ENCODE measurements around the gene ELMOD3.
A peak's percentile ranks its signal among the peaks of the same experiment; 100 is the strongest.
"Not testable (repeated sequence)": the region's sequence is repeated elsewhere in the genome, so short reads cannot be mapped to it uniquely, and the experiment has no call there.

The ELMOD3 gene

GRCh38 chr2:85413592-85414420 lies 59.2 kb downstream of the ELMOD3 start:
- peak overlapping the region; percentile 61 for H3K9ac ChIP-seq (ENCODE audit: low read depth, low read length)
- H3K4me3 ChIP-seq (ENCODE audit: low read length): peak overlapping the region; percentile 65
- peak overlapping the region; percentile 77 for H3K4me2 ChIP-seq (ENCODE audit: low read length)
- peaks cover 24% of the 10 kb centered on the region for H3K4me1 ChIP-seq (ENCODE audit: control insufficient read depth, insufficient read depth, low read length)
- no peaks in the 10 kb centered on the region for H3K27me3 ChIP-seq (ENCODE audit: control insufficient read depth, insufficient read depth, low read length)
- H3K36me3 ChIP-seq (ENCODE audit: insufficient read depth, low read length): no peaks in the 10 kb centered on the region
- no peaks in the 10 kb centered on the region for H3K9me3 ChIP-seq (replicated peaks; ENCODE audit: low read length)

- not testable (repeated sequence) for H3K27me3 ChIP-seq (ENCODE audit: control insufficient read depth, insufficient read depth, low read length); H3K9me3 ChIP-seq (replicated peaks; ENCODE audit: low read length); H3K9ac ChIP-seq (ENCODE audit: low read depth, low read length); H3K4me2 ChIP-seq (ENCODE audit: low read length); H3K4me3 ChIP-seq (ENCODE audit: low read length); H3K36me3 ChIP-seq (ENCODE audit: insufficient read depth, low read length)
- peaks cover 30% of the 10 kb centered on the region for H3K4me1 ChIP-seq (ENCODE audit: control insufficient read depth, insufficient read depth, low read length)
Measured at GRCh38 chr2:85414421-85414759, 59.8 kb downstream of the ELMOD3 start.

- Histone ChIP-seq H3K4me3 (ENCODE audit: low read length) (no peak overlapping the region), H3K4me1 (ENCODE audit: control insufficient read depth, insufficient read depth, low read length) (peaks cover 32% of the 10 kb centered on the region), H3K36me3 (ENCODE audit: insufficient read depth, low read length) (no peaks in the 10 kb centered on the region), H3K9ac (ENCODE audit: low read depth, low read length) (no peak overlapping the region), H3K27me3 (ENCODE audit: control insufficient read depth, insufficient read depth, low read length) (no peaks in the 10 kb centered on the region), H3K4me2 (ENCODE audit: low read length) (no peak overlapping the region), H3K9me3 (replicated peaks; ENCODE audit: low read length) (no peaks in the 10 kb centered on the region)
Measured at GRCh38 chr2:85414761-85415553, 60.4 kb downstream of the ELMOD3 start.

GRCh38 chr2:85415980-85416650 lies 61.5 kb downstream of the ELMOD3 start:
- H3K4me1 ChIP-seq (ENCODE audit: control insufficient read depth, insufficient read depth, low read length): peaks cover 31% of the 10 kb centered on the region
- no peaks in the 10 kb centered on the region for H3K9me3 ChIP-seq (replicated peaks; ENCODE audit: low read length)
- H3K4me3 ChIP-seq (ENCODE audit: low read length): no peak overlapping the region
- H3K9ac ChIP-seq (ENCODE audit: low read depth, low read length): no peak overlapping the region
- no peak overlapping the region for H3K4me2 ChIP-seq (ENCODE audit: low read length)
- no peaks in the 10 kb centered on the region for H3K27me3 ChIP-seq (ENCODE audit: control insufficient read depth, insufficient read depth, low read length)
- no peaks in the 10 kb centered on the region for H3K36me3 ChIP-seq (ENCODE audit: insufficient read depth, low read length)

- no peaks in the 10 kb centered on the region for H3K36me3 ChIP-seq (ENCODE audit: insufficient read depth, low read length)
- H3K4me3 ChIP-seq (ENCODE audit: low read length): peak within 1 kb of the TSS; percentile 87
- peaks cover 40% of the 10 kb centered on the region for H3K4me1 ChIP-seq (ENCODE audit: control insufficient read depth, insufficient read depth, low read length)
- no peaks in the 10 kb centered on the region for H3K9me3 ChIP-seq (replicated peaks; ENCODE audit: low read length)
- peak within 1 kb of the TSS; percentile 92 for H3K9ac ChIP-seq (ENCODE audit: low read depth, low read length)
- H3K4me2 ChIP-seq (ENCODE audit: low read length): peak within 1 kb of the TSS; percentile 94
- H3K27me3 ChIP-seq (ENCODE audit: control insufficient read depth, insufficient read depth, low read length): no peaks in the 10 kb centered on the region
Measured at GRCh38 chr2:85418132-85419008, 63.8 kb downstream of the ELMOD3 start, which contains the start of gene SH2D6. TSS of gene SH2D6 (plus strand) at chr2:85418714. CDS start at chr2:85429466, 10,752 bp downstream.

- H3K4me3 ChIP-seq (ENCODE audit: low read length): peak overlapping the region; percentile 87
- peaks cover 37% of the 10 kb centered on the region for H3K4me1 ChIP-seq (ENCODE audit: control insufficient read depth, insufficient read depth, low read length)
- no peaks in the 10 kb centered on the region for H3K27me3 ChIP-seq (ENCODE audit: control insufficient read depth, insufficient read depth, low read length)
- H3K4me2 ChIP-seq (ENCODE audit: low read length): peak overlapping the region; percentile 94
- peak overlapping the region; percentile 92 for H3K9ac ChIP-seq (ENCODE audit: low read depth, low read length)
- H3K36me3 ChIP-seq (ENCODE audit: insufficient read depth, low read length): no peaks in the 10 kb centered on the region
- H3K9me3 ChIP-seq (replicated peaks; ENCODE audit: low read length): no peaks in the 10 kb centered on the region
Measured at GRCh38 chr2:85419009-85419675, 64.6 kb downstream of the ELMOD3 start.

- H3K9me3 ChIP-seq (replicated peaks; ENCODE audit: low read length): no peaks in the 10 kb centered on the region
- H3K4me2 ChIP-seq (ENCODE audit: low read length): peak overlapping the region; percentile 67
- peak overlapping the region; percentile 28 for H3K4me3 ChIP-seq (ENCODE audit: low read length)
- H3K4me1 ChIP-seq (ENCODE audit: control insufficient read depth, insufficient read depth, low read length): peaks cover 36% of the 10 kb centered on the region
- no peaks in the 10 kb centered on the region for H3K27me3 ChIP-seq (ENCODE audit: control insufficient read depth, insufficient read depth, low read length)
- H3K9ac ChIP-seq (ENCODE audit: low read depth, low read length): peak overlapping the region; percentile 47
- no peaks in the 10 kb centered on the region for H3K36me3 ChIP-seq (ENCODE audit: insufficient read depth, low read length)
Measured at GRCh38 chr2:85420536-85421259, 66.1 kb downstream of the ELMOD3 start.

- Histone ChIP-seq H3K27me3 (ENCODE audit: control insufficient read depth, insufficient read depth, low read length) (no peaks in the 10 kb centered on the region), H3K9ac (ENCODE audit: low read depth, low read length) (peak overlapping the region; percentile 47), H3K4me3 (ENCODE audit: low read length) (no peak overlapping the region), H3K4me1 (ENCODE audit: control insufficient read depth, insufficient read depth, low read length) (peaks cover 36% of the 10 kb centered on the region), H3K36me3 (ENCODE audit: insufficient read depth, low read length) (no peaks in the 10 kb centered on the region), H3K4me2 (ENCODE audit: low read length) (peak overlapping the region; percentile 67), H3K9me3 (replicated peaks; ENCODE audit: low read length) (no peaks in the 10 kb centered on the region)
Measured at GRCh38 chr2:85421260-85422071, 66.9 kb downstream of the ELMOD3 start.

- no peaks in the 10 kb centered on the region for H3K27me3 ChIP-seq (ENCODE audit: control insufficient read depth, insufficient read depth, low read length)
- H3K4me1 ChIP-seq (ENCODE audit: control insufficient read depth, insufficient read depth, low read length): peaks cover 36% of the 10 kb centered on the region
- H3K4me3 ChIP-seq (ENCODE audit: low read length): no peak overlapping the region
- H3K9ac ChIP-seq (ENCODE audit: low read depth, low read length): no peak overlapping the region
- H3K36me3 ChIP-seq (ENCODE audit: insufficient read depth, low read length): no peaks in the 10 kb centered on the region
- no peaks in the 10 kb centered on the region for H3K9me3 ChIP-seq (replicated peaks; ENCODE audit: low read length)
- H3K4me2 ChIP-seq (ENCODE audit: low read length): no peak overlapping the region
Measured at GRCh38 chr2:85422072-85422457, 67.5 kb downstream of the ELMOD3 start.

Data from skeletal muscle satellite cell (primary cell).